ENCODE measurements around the gene ENO3. TPM values are rescaled to one million over a fixed set of nuclear protein-coding genes. Genes with fewer than 3 reads are reported as not detected.
"Not testable (repeated sequence)": the region's sequence is repeated elsewhere in the genome, so short reads cannot be mapped to it uniquely, and the experiment has no call there.

ENO3 gene
- polyA plus RNA-seq (2011; rRNA removed) (2.3 and 3.2 TPM in 2 replicates), polyA minus RNA-seq (2011; rRNA and poly(A)+ RNA removed) (2.1 and 2.6 TPM in 2 replicates)

DNA sequence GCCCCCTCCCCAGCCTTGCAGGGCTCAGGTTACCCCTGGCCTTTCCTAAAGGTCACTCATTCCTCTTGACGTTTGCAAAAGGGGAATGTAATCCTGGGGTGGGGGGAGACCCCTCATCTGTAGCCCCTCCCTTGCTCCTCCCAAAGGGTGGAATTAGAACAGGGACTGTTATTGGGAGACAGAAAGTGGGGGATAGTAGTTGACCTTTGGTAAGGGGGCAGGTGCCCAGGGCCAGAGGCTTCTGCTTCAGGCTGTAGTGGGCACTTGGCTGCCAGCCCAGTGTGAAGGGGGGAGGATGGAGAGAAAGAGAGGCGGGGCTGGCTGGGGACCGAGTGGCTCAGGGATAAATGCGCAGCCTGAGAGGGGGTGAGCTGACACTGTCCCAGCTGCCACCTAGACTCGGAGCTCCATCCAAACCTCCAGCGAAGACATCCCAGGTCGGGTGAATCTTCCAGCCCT is at the start of gene ENO3:
ENO3 (plus strand) TSS at position 374 of the 459 bp plus-strand sequence. CDS start 711 bp downstream, outside the sequence.
- H3K27ac ChIP-seq (ENCODE audit: low read depth, low read length), result peak within 1 kb of the TSS; percentile 91
- TF ChIP-seq, protein P1, sequence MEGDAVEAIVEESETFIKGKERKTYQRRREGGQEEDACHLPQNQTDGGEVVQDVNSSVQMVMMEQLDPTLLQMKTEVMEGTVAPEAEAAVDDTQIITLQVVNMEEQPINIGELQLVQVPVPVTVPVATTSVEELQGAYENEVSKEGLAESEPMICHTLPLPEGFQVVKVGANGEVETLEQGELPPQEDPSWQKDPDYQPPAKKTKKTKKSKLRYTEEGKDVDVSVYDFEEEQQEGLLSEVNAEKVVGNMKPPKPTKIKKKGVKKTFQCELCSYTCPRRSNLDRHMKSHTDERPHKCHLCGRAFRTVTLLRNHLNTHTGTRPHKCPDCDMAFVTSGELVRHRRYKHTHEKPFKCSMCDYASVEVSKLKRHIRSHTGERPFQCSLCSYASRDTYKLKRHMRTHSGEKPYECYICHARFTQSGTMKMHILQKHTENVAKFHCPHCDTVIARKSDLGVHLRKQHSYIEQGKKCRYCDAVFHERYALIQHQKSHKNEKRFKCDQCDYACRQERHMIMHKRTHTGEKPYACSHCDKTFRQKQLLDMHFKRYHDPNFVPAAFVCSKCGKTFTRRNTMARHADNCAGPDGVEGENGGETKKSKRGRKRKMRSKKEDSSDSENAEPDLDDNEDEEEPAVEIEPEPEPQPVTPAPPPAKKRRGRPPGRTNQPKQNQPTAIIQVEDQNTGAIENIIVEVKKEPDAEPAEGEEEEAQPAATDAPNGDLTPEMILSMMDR (IDR thresholded peaks at IDR 0.05; ENCODE audit: low read depth, low read length), result no peak
- DNase-seq (ENCODE audit: low read depth, low spot score), result no peak
- H3K4me3 ChIP-seq (ENCODE audit: low read depth, low read length), result peak within 1 kb of the TSS; percentile 48
- H3K27me3 ChIP-seq (ENCODE audit: control insufficient read depth, insufficient read depth, low read length), result no peaks in the 10 kb centered on the region
- ChIA-PET CTCF (interaction anchor here (0.6 to 1.1 kb wide), 3 partner anchors 42 to 111 kb away, joined by 3 to 4 read pairs (median 3); no protein-coding TSS in a partner anchor), POLR2A (interaction anchor here (1.1 to 9.1 kb wide), 4 partner anchors 11 to 47 kb away, joined by 3 to 128 read pairs (median 12); partner anchors contain the start of genes KIF1C, RNF167, SLC25A11 and SPAG7)
- peaks cover 3% of the 10 kb centered on the region; the same call in 1 of the 2 replicates for H3K9me3 ChIP-seq (ENCODE audit: control insufficient read depth, insufficient read depth, low read length)

DNA sequence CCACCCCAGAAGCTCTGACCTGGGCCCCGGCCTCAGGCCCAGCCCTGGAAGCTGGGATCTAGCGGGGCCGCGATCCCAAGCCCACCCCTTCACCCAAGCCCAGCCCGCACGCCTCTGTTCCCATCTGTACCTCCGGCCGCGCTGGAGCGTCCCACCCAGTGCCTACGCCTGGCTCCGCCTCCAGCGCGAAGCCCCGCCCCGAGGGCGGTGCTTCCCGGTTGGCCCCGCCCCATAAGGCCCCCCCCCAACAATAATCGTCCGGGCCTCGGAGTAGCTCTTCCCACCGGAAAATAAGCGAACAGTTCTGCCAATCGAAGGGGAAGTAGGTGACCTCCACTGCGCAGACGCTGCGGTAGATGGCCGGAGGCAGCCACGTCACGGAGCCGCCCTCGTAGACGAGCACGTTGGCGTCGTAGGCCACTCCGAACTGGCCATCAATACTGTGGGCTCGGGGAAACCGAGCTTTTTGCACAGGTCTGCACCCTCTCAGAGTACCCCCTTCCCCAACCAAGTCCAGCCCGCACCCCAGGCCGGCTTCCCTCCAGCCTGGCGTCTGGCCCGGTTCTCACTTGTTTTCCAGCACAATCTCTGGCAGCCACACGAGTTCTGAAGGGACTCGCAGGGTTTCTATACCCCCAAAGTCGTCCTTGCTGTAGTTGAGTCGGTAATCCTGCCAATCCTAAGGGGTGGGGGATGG is 49.1 kb upstream of the ENO3 start:
- CTCF ChIA-PET, result interaction anchor here (0.6 to 2.2 kb wide), 5 partner anchors 11 to 335 kb away, joined by 3 to 5 read pairs (median 4); partner anchors contain the start of gene ARRB2
- no peak overlapping the region for H3K4me3 ChIP-seq (ENCODE audit: low read depth, low read length)
- H3K27me3 ChIP-seq (ENCODE audit: control insufficient read depth, insufficient read depth, low read length), result peaks cover 5% of the 10 kb centered on the region
- no peak for DNase-seq (ENCODE audit: low read depth, low spot score)
- POLR2A ChIA-PET, result interaction anchor here (0.6 kb wide), 1 partner anchor 360 kb away, joined by 4 read pairs; no protein-coding TSS in a partner anchor
- H3K9me3 ChIP-seq (ENCODE audit: control insufficient read depth, insufficient read depth, low read length), result peaks cover 26% of the 10 kb centered on the region; the same call in 1 of the 2 replicates
- H3K27ac ChIP-seq (ENCODE audit: low read depth, low read length), result no peak overlapping the region
- TF ChIP-seq, protein P1 (IDR thresholded peaks at IDR 0.05; ENCODE audit: low read depth, low read length), result no peak

DNA sequence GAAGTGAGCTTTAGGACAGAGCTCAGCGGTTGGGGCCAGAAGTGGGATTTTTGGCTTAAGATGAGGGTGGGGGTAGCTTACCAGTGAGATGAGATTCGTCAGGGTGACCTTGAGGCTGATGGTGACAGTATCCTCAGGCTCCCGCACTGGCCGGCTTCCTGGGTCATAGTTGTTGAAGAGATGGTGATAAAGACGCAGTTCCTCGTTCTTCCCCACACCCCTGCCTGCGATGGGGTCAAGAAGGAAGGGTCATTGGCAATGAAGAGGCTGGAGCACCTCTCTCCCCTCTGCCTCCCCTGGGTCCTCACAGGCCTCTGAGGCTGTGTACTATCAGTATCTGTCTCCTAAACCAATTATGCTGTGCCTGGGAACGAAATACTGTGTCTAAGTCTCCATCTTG is 48.4 kb upstream of the ENO3 start:
- no peak overlapping the region for H3K27ac ChIP-seq (ENCODE audit: low read depth, low read length)
- no peak overlapping the region for H3K4me3 ChIP-seq (ENCODE audit: low read depth, low read length)
- DNase-seq (ENCODE audit: low read depth, low spot score), result no peak
- CTCF ChIA-PET, result interaction anchor here (0.7 to 1.8 kb wide), 5 partner anchors 12 to 194 kb away, joined by 3 to 7 read pairs (median 4); no protein-coding TSS in a partner anchor
- peaks cover 5% of the 10 kb centered on the region for H3K27me3 ChIP-seq (ENCODE audit: control insufficient read depth, insufficient read depth, low read length)
- POLR2A ChIA-PET, result no interaction called here
- H3K9me3 ChIP-seq (ENCODE audit: control insufficient read depth, insufficient read depth, low read length), result peaks cover 26% of the 10 kb centered on the region; the same call in 1 of the 2 replicates
- TF ChIP-seq, protein P1 (IDR thresholded peaks at IDR 0.05; ENCODE audit: low read depth, low read length), result no peak

DNA sequence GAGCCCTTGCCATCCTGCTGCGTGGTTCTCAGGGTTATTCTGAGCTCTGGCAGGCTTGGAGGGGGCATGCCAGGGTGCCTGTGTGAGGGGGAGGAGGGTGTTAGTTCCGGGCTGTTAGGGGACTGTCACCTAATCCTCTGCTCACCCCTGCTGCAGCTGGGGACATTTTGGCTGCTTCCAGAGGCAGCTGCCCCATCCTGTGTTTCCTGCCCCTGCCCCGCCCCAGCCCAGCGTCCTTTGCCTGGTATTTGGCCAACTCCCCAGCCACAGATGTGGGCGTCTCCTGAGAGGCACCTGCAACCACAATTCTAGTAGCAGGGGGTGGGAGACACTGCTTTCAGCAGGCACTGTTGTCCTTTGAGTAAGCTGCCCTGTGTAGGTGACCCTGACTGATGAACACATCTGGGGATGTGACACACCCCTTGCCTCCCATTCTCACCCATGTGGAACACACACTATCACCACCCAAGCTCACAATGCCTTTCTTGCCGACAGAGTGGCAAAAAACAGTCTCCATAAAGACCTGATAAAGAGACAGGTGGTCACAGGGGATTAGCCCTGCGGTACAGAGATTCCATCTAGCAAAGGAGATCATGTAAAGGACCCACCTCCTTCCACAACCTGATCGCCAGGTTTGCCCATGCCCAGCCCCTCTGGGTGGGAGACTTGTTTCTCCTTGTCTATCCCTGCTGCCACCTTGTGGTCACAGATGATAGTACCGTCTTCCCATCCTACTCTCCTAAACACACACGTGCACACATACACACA is 47.7 kb upstream of the ENO3 start, which contains the start of gene CHRNE:
CHRNE (minus strand) TSS at position 48 of the 768 bp plus-strand sequence; CDS start at position 13, 35 bp downstream.
- POLR2A ChIA-PET, result no interaction called here
- Histone ChIP-seq H3K4me3 (ENCODE audit: low read depth, low read length) (no peak within 1 kb of the TSS), H3K27me3 (ENCODE audit: control insufficient read depth, insufficient read depth, low read length) (peaks cover 5% of the 10 kb centered on the region), H3K9me3 (ENCODE audit: control insufficient read depth, insufficient read depth, low read length) (peaks cover 26% of the 10 kb centered on the region; the same call in 1 of the 2 replicates), H3K27ac (ENCODE audit: low read depth, low read length) (no peak within 1 kb of the TSS)
- CTCF ChIA-PET, result interaction anchor here (0.6 to 1.8 kb wide), 9 partner anchors 16 to 482 kb away, joined by 3 to 7 read pairs (median 3); partner anchors contain the start of genes ARRB2 and PSMB6
- TF ChIP-seq, protein P1 (IDR thresholded peaks at IDR 0.05; ENCODE audit: low read depth, low read length), result peak; percentile 82
- peak; percentile 56 for DNase-seq (ENCODE audit: low read depth, low spot score)

DNA sequence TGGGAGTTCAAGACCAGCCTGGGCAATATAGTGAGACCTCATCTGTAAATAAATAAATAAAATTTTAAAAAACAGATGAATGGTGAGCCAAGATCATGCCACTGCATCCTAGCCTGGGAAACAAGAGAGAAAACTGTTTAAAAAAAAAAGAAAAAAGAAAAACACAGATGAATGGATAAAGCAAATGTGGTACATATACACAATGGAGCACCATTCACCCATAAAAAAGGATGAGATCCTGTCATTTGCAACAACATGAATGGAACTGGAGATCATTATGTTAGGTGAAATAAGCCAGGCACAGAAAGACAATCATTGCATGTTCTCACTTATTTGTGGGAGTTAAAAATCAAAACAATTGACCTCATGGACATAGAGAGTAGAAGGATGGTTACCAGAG is 44.3 kb upstream of the ENO3 start:
- H3K27ac ChIP-seq (ENCODE audit: low read depth, low read length); CTCF ChIA-PET; H3K4me3 ChIP-seq (ENCODE audit: low read depth, low read length); POLR2A ChIA-PET; DNase-seq (ENCODE audit: low read depth, low spot score); H3K9me3 ChIP-seq (ENCODE audit: control insufficient read depth, insufficient read depth, low read length); H3K27me3 ChIP-seq (ENCODE audit: control insufficient read depth, insufficient read depth, low read length): not testable (repeated sequence)
